Measurements from ENCODE around the gene FSTL5.

GRCh38 chr4:162115333-162115732 lies 48.5 kb downstream of the FSTL5 start:
- TF ChIP-seq CTCF (conservative IDR thresholded peaks at IDR 0.05; ENCODE audit: low read depth in 2 of 2) = no peak
- TF ChIP-seq EZH2 (IDR thresholded peaks at IDR 0.05; ENCODE audit: low read depth, unreplicated experiment) = no peak
- no peak for TF ChIP-seq EZH2phosphoT487 (IDR thresholded peaks at IDR 0.05; ENCODE audit: unreplicated experiment)
- no peak for TF ChIP-seq POLR2AphosphoS5 (IDR thresholded peaks at IDR 0.05; ENCODE audit: low read depth)
- TF ChIP-seq REST (IDR thresholded peaks at IDR 0.05; ENCODE audit: unreplicated experiment) = no peak
- no peak for TF ChIP-seq ZNF114 (CRISPR knock-in tag; IDR thresholded peaks at IDR 0.05)
- no peak for TF ChIP-seq CREB1 (CRISPR knock-in tag; IDR thresholded peaks at IDR 0.05; ENCODE audit: low read depth)
- TF ChIP-seq JUNB (IDR thresholded peaks at IDR 0.05; ENCODE audit: unreplicated experiment) = no peak
- TF ChIP-seq STAT1 (IDR thresholded peaks at IDR 0.05; ENCODE audit: unreplicated experiment) = no peak
